Measurements from ENCODE around the gene SHISAL1.
"Not testable (repeated sequence)": the region's sequence is repeated elsewhere in the genome, so short reads cannot be mapped to it uniquely, and the experiment has no call there.

The SHISAL1 gene

GRCh38 chr22:44261164-44261860 is 51.4 kb downstream of the SHISAL1 start:
- DNase-seq (ENCODE audit: low spot score) = no peak

GRCh38 chr22:44260216-44261035 is 52.3 kb downstream of the SHISAL1 start:
- DNase-seq (ENCODE audit: low spot score) = no peak

GRCh38 chr22:44259366-44260215 is 53.2 kb downstream of the SHISAL1 start:
- no peak for DNase-seq (ENCODE audit: low spot score)

- no peak for DNase-seq (ENCODE audit: low spot score)
Measured at GRCh38 chr22:44256556-44257485, 55.9 kb downstream of the SHISAL1 start.

GRCh38 chr22:44256085-44256484 is 56.7 kb downstream of the SHISAL1 start:
- DNase-seq (ENCODE audit: low spot score) = no peak

- DNase-seq (ENCODE audit: low spot score) = no peak
Measured at GRCh38 chr22:44254811-44255210, 57.9 kb downstream of the SHISAL1 start.

GRCh38 chr22:44249376-44250147 is 63.2 kb downstream of the SHISAL1 start:
- DNase-seq (ENCODE audit: low spot score) = no peak

- DNase-seq (ENCODE audit: low spot score) = no peak
Measured at GRCh38 chr22:44248926-44249325, 63.8 kb downstream of the SHISAL1 start.

GRCh38 chr22:44247923-44248892 is 64.5 kb downstream of the SHISAL1 start:
- DNase-seq (ENCODE audit: low spot score) = no peak

GRCh38 chr22:44247346-44247745 is 65.4 kb downstream of the SHISAL1 start:
- DNase-seq (ENCODE audit: low spot score) = no peak

GRCh38 chr22:44246615-44247326 is 66.0 kb downstream of the SHISAL1 start:
- DNase-seq (ENCODE audit: low spot score) = no peak

- no peak for DNase-seq (ENCODE audit: low spot score)
Measured at GRCh38 chr22:44245867-44246266, 66.9 kb downstream of the SHISAL1 start.

- DNase-seq (ENCODE audit: low spot score) = no peak
Measured at GRCh38 chr22:44245438-44245837, 67.3 kb downstream of the SHISAL1 start.

- DNase-seq (ENCODE audit: low spot score) = no peak
Measured at GRCh38 chr22:44244265-44244822, 68.4 kb downstream of the SHISAL1 start.

GRCh38 chr22:44243761-44244160 is 69.0 kb downstream of the SHISAL1 start:
- no peak for DNase-seq (ENCODE audit: low spot score)

- no peak for DNase-seq (ENCODE audit: low spot score)
Measured at GRCh38 chr22:44242946-44243724, 69.6 kb downstream of the SHISAL1 start.

GRCh38 chr22:44241121-44241520 is 71.6 kb downstream of the SHISAL1 start:
- not testable (repeated sequence) for DNase-seq (ENCODE audit: low spot score)

- no peak for DNase-seq (ENCODE audit: low spot score)
Measured at GRCh38 chr22:44237290-44237689, 75.5 kb downstream of the SHISAL1 start.

Measured in putamen (tissue), 1 donor.